Heart right ventricle (tissue), 16 donors: ENCODE measurements around the gene GRM5. TPM values are rescaled to one million over a fixed set of nuclear protein-coding genes. Genes with fewer than 3 reads are reported as not detected.

Experiments
- ATAC-seq, 8 donors: fragments of 200-7000 bp; cut with Tn5 transposase; one replicate each; pipeline ENCODE4 v1.9.1; 2020; ENCODE audit warnings: mild to moderate bottlenecking in 8 of 8, moderate library complexity in 8 of 8, moderate number of reproducible peaks in 1 of 8
- DNase-seq, 2 donors: peaks; one replicate each; pipeline ENCODE4 v3.0.0-alpha.2; 2020
- H3K27ac ChIP-seq, 10 donors: fragments of 200-600 bp; sonication (generic) in 2 of 10; one replicate each; pipeline versions ENCODE4 v1.5.0 to v1.8.0; 2020 to 2022; ENCODE audit warnings: mild to moderate bottlenecking in 3 of 10
- H3K27me3 ChIP-seq, 7 donors: fragments of 200-600 bp; one replicate each; pipeline ENCODE4 v1.8.0; 2021 to 2022; ENCODE audit warnings: mild to moderate bottlenecking in 2 of 7
- H3K36me3 ChIP-seq, 9 donors: fragments of 200-600 bp; sonication (generic) in 1 of 9; one replicate each; pipeline versions ENCODE4 v1.5.0 to v1.8.0; 2020 to 2022; ENCODE audit warnings: mild to moderate bottlenecking in 2 of 9
- H3K4me1 ChIP-seq, 9 donors: fragments of 200-600 bp; sonication (generic) in 1 of 9; one replicate each; pipeline versions ENCODE4 v1.5.0 to v1.8.0; 2020 to 2022; ENCODE audit warnings: mild to moderate bottlenecking in 4 of 9
- H3K4me3 ChIP-seq, 10 donors: fragments of 200-600 bp; sonication (generic) in 2 of 10; one replicate each; pipeline versions ENCODE4 v1.5.0 to v1.8.0; 2020 to 2022; ENCODE audit warnings: mild to moderate bottlenecking in 7 of 10, moderate library complexity in 2 of 10
- H3K9me3 ChIP-seq, 11 donors: fragments of 200-600 bp in 10 of 11; sonication (generic) in 2 of 11; one replicate each; pipeline versions ENCODE4 v1.5.0 to v1.8.0; 2013 to 2022; ENCODE audit warnings: mild to moderate bottlenecking in 2 of 11, control low read depth in 1 of 11, moderate library complexity in 1 of 11
- CTCF ChIP-seq, 9 donors: fragments of 200-600 bp; sonication (generic) in 2 of 9; IDR thresholded peaks; one replicate each; pipeline versions ENCODE4 v1.5.0 to v1.8.0; 2021 to 2022; ENCODE audit warnings: antibody characterized with exemption in 9 of 9, mild to moderate bottlenecking in 5 of 9, moderate library complexity in 1 of 9
- WGBS, 2 donors: extraction: QIAGEN DNeasy Blood & Tissue Kit; methylation state at CpG; one replicate each; pipeline ENCODE4 v1.1.7; 2013; ENCODE audit warnings: inconsistent platforms in 1 of 2; 5-methylcytosine and 5-hydroxymethylcytosine counted together
- intact Hi-C, 10 donors: fragments of 100-400 bp; cut with DNase I; formaldehyde crosslinking; loops; one replicate each; pipeline versions ENCODE4 v1.11.1 to v1.14.2; 2022
- polyA plus RNA-seq, 2 donors: library from polyadenylated mRNA; stranded (reverse); fragments of 200-250 nt; gene quantifications; one replicate each; pipeline ENCODE4 v1.2.3, GENCODE V29; 2013
- total RNA-seq, 10 donors: library from RNA; stranded (reverse); fragmentation: NEBNext Ultra II Directional in 3 of 10; extraction: Animal tissue kit (Norgen Biotek cat#: 25700) in 3 of 10; gene quantifications; one replicate each; pipeline versions ENCODE4 v1.2.1 to v1.2.4, GENCODE V29; 2021 to 2023
- donor health status: Arrhythmogenic right ventricular cardiomyopathy.
- donor health status: ischemic (EF 13 %, LVEDD 7.1; RV severe dilation, severe dysfunction).
- donor health status: healthy with polysubstance abuse.
- donor health status: DM: no; HTN: yes; CAD: no.
- donor health status: DM: no; HTN: no; CAD: no.
- donor health status: ischemic (EF 25% LVEDD 6.9; RV normal size, moderate dysfunction).
- donor health status: ischemic (EF 25% LVEDD 5.7; RV mildly dilated, moderate dysfunction).
- donor health status: healthy.
- donor health status: DM: yes; HTN: yes; CAD: no.
- donor health status: Ischemic cardiomyopathy.
- donor health status: ischemic (EF 35%, LVEDD 5.7; RV mildly dilated, moderate dysfunction).
- donor health status: nonischemic (EF 11% LVEDD 7.7; RV severe dilation, severe dysfunction).
- donor health status: DM: yes; HTN: yes; CAD: no.
- donor health status: PGD.
- donor health status: ischemic (EF 29% LVEDD 5.4; RV normal size, mild dysfunction).
- donor health status: nonischemic (EF 23%, LVEDD 6.1; RV moderate dilation, normal function).

The GRM5 gene
- total and polyA plus RNA-seq, 12 donors: 0.01 to 0.09 (median 0.04) TPM; not detected in 8

- no peaks in the 10 kb centered on the region for H3K4me1 ChIP-seq
- intact Hi-C loops: no loop called here
- no peaks in the 10 kb centered on the region for H3K36me3 ChIP-seq
- H3K4me3 ChIP-seq: no peak overlapping the region
- H3K9me3 ChIP-seq: no peaks in the 10 kb centered on the region
- DNase-seq: no peak
- no peak for ATAC-seq
- no peaks in the 10 kb centered on the region for H3K27me3 ChIP-seq
- no peak overlapping the region for H3K27ac ChIP-seq
- 88 to 92% methylated on average over 2 of the region's 2 CpGs for WGBS, 2 donors
- no peak for TF ChIP-seq CTCF (IDR thresholded peaks at IDR 0.05)
Observed at GRCh38 chr11:88482871-88483301, 582.9 kb downstream of the GRM5 start.

- no peak overlapping the region for H3K27ac ChIP-seq
- H3K4me1 ChIP-seq: no peaks in the 10 kb centered on the region
- no peaks in the 10 kb centered on the region for H3K36me3 ChIP-seq
- DNase-seq (no peak), ATAC-seq (peak in 3 of 8 donors; percentile 33 to 51 (median 35))
- WGBS, 2 donors: 46 to 64% methylated on average over 1 of the region's 1 CpG
- H3K4me3 ChIP-seq: no peak overlapping the region
- no peak for TF ChIP-seq CTCF (IDR thresholded peaks at IDR 0.05)
- H3K27me3 ChIP-seq: no peaks in the 10 kb centered on the region
- intact Hi-C loops: no loop called here
- peaks cover 0 to 2% (median 0%) of the 10 kb centered on the region in 11 donors for H3K9me3 ChIP-seq
Observed at GRCh38 chr11:88480223-88480622, 585.6 kb downstream of the GRM5 start.

- no peak for TF ChIP-seq CTCF (IDR thresholded peaks at IDR 0.05)
- DNase-seq: no peak
- ATAC-seq: no peak
- 70 to 78% methylated on average over 4 of the region's 4 CpGs for WGBS, 2 donors
- Histone ChIP-seq H3K36me3 (no peaks in the 10 kb centered on the region), H3K4me3 (no peak overlapping the region), H3K27ac (no peak overlapping the region), H3K4me1 (no peaks in the 10 kb centered on the region), H3K9me3 (peaks cover 0 to 2% (median 0%) of the 10 kb centered on the region in 11 donors), H3K27me3 (no peaks in the 10 kb centered on the region)
- intact Hi-C loops: no loop called here
Observed at GRCh38 chr11:88478136-88478815, 587.5 kb downstream of the GRM5 start.

- intact Hi-C loops: no loop called here
- Histone ChIP-seq H3K27me3 (no peaks in the 10 kb centered on the region), H3K36me3 (no peaks in the 10 kb centered on the region), H3K4me3 (no peak overlapping the region), H3K4me1 (no peaks in the 10 kb centered on the region), H3K9me3 (peaks cover 0 to 2% (median 0%) of the 10 kb centered on the region in 11 donors), H3K27ac (no peak overlapping the region)
- DNase-seq: no peak
- no peak for ATAC-seq
- WGBS, 2 donors: 45 to 58% methylated on average over 1 of the region's 1 CpG
- TF ChIP-seq CTCF (IDR thresholded peaks at IDR 0.05): no peak
Observed at GRCh38 chr11:88475991-88476418, 589.8 kb downstream of the GRM5 start.
